SH-SY5Y (cell line): ENCODE results near the gene TBC1D14.

ENCODE experiments used
- GATA2 ChIP-seq: IDR thresholded peaks from 2 replicates; pipeline ENCODE4 v1.6.1; 2011; ENCODE audit warnings: mild to moderate bottlenecking, low read depth, low read length
- GATA3 ChIP-seq: IDR thresholded peaks from 2 replicates; pipeline ENCODE4 v1.6.1; 2011; ENCODE audit warnings: low read depth, mild to moderate bottlenecking, low read length, moderate library complexity

DNA sequence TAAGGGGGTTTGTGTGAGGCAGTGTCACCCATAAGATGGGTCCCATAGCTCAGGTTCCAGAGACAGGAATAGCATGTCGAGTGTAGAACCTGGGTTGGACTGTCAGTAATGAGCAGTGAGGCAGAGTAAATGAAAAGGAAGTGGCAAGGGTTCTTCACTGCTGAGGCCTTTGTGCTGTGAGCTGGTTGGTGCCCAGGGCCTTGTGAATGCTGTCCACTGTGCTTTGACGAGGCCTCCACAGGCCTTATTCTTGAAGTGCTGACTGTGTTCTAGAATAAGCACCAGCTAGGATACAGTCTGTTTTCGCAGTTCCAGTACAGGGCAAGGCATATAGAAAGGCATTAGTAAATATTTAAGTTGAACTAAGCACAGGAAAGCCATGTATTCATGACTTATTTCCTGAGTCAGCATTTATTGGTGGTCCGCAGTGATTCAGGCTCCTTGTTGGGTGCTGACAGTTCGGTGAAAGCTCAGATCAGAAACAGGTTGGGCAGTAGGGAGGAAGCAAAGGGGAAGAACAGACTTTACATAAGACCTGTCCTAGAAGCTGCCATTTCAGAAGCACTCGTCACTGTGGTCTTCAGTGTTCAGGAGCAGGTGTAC lies 107.9 kb downstream of the TBC1D14 start:
- TF ChIP-seq GATA2, result no peak
- TF ChIP-seq GATA3, result no peak
